Heart right ventricle (tissue), 16 donors: ENCODE measurements around the gene RRP15. TPM values are rescaled to one million over a fixed set of nuclear protein-coding genes. Genes with fewer than 3 reads are reported as not detected.

Experiments
- ATAC-seq, 8 donors: fragments of 200-7000 bp; cut with Tn5 transposase; one replicate each; pipeline ENCODE4 v1.9.1; 2020; ENCODE audit warnings: mild to moderate bottlenecking in 8 of 8, moderate library complexity in 8 of 8, moderate number of reproducible peaks in 1 of 8
- DNase-seq, 2 donors: peaks; one replicate each; pipeline ENCODE4 v3.0.0-alpha.2; 2020
- H3K27ac ChIP-seq, 10 donors: fragments of 200-600 bp; sonication (generic) in 2 of 10; one replicate each; pipeline versions ENCODE4 v1.5.0 to v1.8.0; 2020 to 2022; ENCODE audit warnings: mild to moderate bottlenecking in 3 of 10
- H3K27me3 ChIP-seq, 7 donors: fragments of 200-600 bp; one replicate each; pipeline ENCODE4 v1.8.0; 2021 to 2022; ENCODE audit warnings: mild to moderate bottlenecking in 2 of 7
- H3K36me3 ChIP-seq, 9 donors: fragments of 200-600 bp; sonication (generic) in 1 of 9; one replicate each; pipeline versions ENCODE4 v1.5.0 to v1.8.0; 2020 to 2022; ENCODE audit warnings: mild to moderate bottlenecking in 2 of 9
- H3K4me1 ChIP-seq, 9 donors: fragments of 200-600 bp; sonication (generic) in 1 of 9; one replicate each; pipeline versions ENCODE4 v1.5.0 to v1.8.0; 2020 to 2022; ENCODE audit warnings: mild to moderate bottlenecking in 4 of 9
- H3K4me3 ChIP-seq, 10 donors: fragments of 200-600 bp; sonication (generic) in 2 of 10; one replicate each; pipeline versions ENCODE4 v1.5.0 to v1.8.0; 2020 to 2022; ENCODE audit warnings: mild to moderate bottlenecking in 7 of 10, moderate library complexity in 2 of 10
- H3K9me3 ChIP-seq, 11 donors: fragments of 200-600 bp in 10 of 11; sonication (generic) in 2 of 11; one replicate each; pipeline versions ENCODE4 v1.5.0 to v1.8.0; 2013 to 2022; ENCODE audit warnings: mild to moderate bottlenecking in 2 of 11, control low read depth in 1 of 11, moderate library complexity in 1 of 11
- CTCF ChIP-seq, 9 donors: fragments of 200-600 bp; sonication (generic) in 2 of 9; IDR thresholded peaks; one replicate each; pipeline versions ENCODE4 v1.5.0 to v1.8.0; 2021 to 2022; ENCODE audit warnings: antibody characterized with exemption in 9 of 9, mild to moderate bottlenecking in 5 of 9, moderate library complexity in 1 of 9
- WGBS, 2 donors: extraction: QIAGEN DNeasy Blood & Tissue Kit; methylation state at CpG; one replicate each; pipeline ENCODE4 v1.1.7; 2013; ENCODE audit warnings: inconsistent platforms in 1 of 2; 5-methylcytosine and 5-hydroxymethylcytosine counted together
- intact Hi-C, 10 donors: fragments of 100-400 bp; cut with DNase I; formaldehyde crosslinking; loops; one replicate each; pipeline versions ENCODE4 v1.11.1 to v1.14.2; 2022
- polyA plus RNA-seq, 2 donors: library from polyadenylated mRNA; stranded (reverse); fragments of 200-250 nt; gene quantifications; one replicate each; pipeline ENCODE4 v1.2.3, GENCODE V29; 2013
- total RNA-seq, 10 donors: library from RNA; stranded (reverse); fragmentation: NEBNext Ultra II Directional in 3 of 10; extraction: Animal tissue kit (Norgen Biotek cat#: 25700) in 3 of 10; gene quantifications; one replicate each; pipeline versions ENCODE4 v1.2.1 to v1.2.4, GENCODE V29; 2021 to 2023
- donor health status: Arrhythmogenic right ventricular cardiomyopathy.
- donor health status: ischemic (EF 13 %, LVEDD 7.1; RV severe dilation, severe dysfunction).
- donor health status: healthy with polysubstance abuse.
- donor health status: DM: no; HTN: yes; CAD: no.
- donor health status: DM: no; HTN: no; CAD: no.
- donor health status: ischemic (EF 25% LVEDD 6.9; RV normal size, moderate dysfunction).
- donor health status: ischemic (EF 25% LVEDD 5.7; RV mildly dilated, moderate dysfunction).
- donor health status: healthy.
- donor health status: DM: yes; HTN: yes; CAD: no.
- donor health status: Ischemic cardiomyopathy.
- donor health status: ischemic (EF 35%, LVEDD 5.7; RV mildly dilated, moderate dysfunction).
- donor health status: nonischemic (EF 11% LVEDD 7.7; RV severe dilation, severe dysfunction).
- donor health status: DM: yes; HTN: yes; CAD: no.
- donor health status: PGD.
- donor health status: ischemic (EF 29% LVEDD 5.4; RV normal size, mild dysfunction).
- donor health status: nonischemic (EF 23%, LVEDD 6.1; RV moderate dilation, normal function).

RRP15 gene
- total and polyA plus RNA-seq, 12 donors, result 3.6 to 26.6 (median 21.1) TPM

GRCh38 chr1:218330043-218330623 lies 45.0 kb downstream of the RRP15 start:
- no peak for DNase-seq
- ATAC-seq, result peak in 2 of 8 donors; percentile 37 to 45
- H3K4me1 ChIP-seq, result no peaks in the 10 kb centered on the region
- no peak overlapping the region for H3K4me3 ChIP-seq
- peak; percentile 31 to 86 (median 69) for TF ChIP-seq CTCF (IDR thresholded peaks at IDR 0.05)
- H3K27me3 ChIP-seq, result no peaks in the 10 kb centered on the region
- WGBS, 2 donors, result 24 to 27% methylated on average over 4 of the region's 4 CpGs
- intact Hi-C loops, result loop anchor here in 8 of 10 donors (5.0 to 10.0 kb wide), 12 partner anchors 195 to 1485 kb away; partner anchors contain the start of gene LYPLAL1 (in 1 of the 8)
- no peaks in the 10 kb centered on the region for H3K9me3 ChIP-seq
- H3K27ac ChIP-seq, result no peak overlapping the region
- H3K36me3 ChIP-seq, result peaks cover 0 to 7% (median 0%) of the 10 kb centered on the region in 9 donors

- Histone ChIP-seq H3K4me1 (peaks cover 0 to 5% (median 0%) of the 10 kb centered on the region in 9 donors), H3K27ac (no peak overlapping the region), H3K4me3 (no peak overlapping the region), H3K27me3 (no peaks in the 10 kb centered on the region), H3K36me3 (peaks cover 0 to 7% (median 0%) of the 10 kb centered on the region in 9 donors), H3K9me3 (no peaks in the 10 kb centered on the region)
- no peak for DNase-seq
- TF ChIP-seq CTCF (IDR thresholded peaks at IDR 0.05), result no peak
- intact Hi-C loops, result loop anchor here in 8 of 10 donors (5.0 to 10.0 kb wide), 12 partner anchors 192 to 1482 kb away; partner anchors contain the start of gene LYPLAL1 (in 1 of the 8)
- ATAC-seq, result no peak
Measured at GRCh38 chr1:218332416-218332815, 47.3 kb downstream of the RRP15 start.

GRCh38 chr1:218336328-218336727 lies 51.2 kb downstream of the RRP15 start:
- H3K4me1 ChIP-seq, result peaks cover 0 to 5% (median 0%) of the 10 kb centered on the region in 9 donors
- no peaks in the 10 kb centered on the region for H3K9me3 ChIP-seq
- ATAC-seq (no peak), DNase-seq (no peak)
- no peak overlapping the region for H3K27ac ChIP-seq
- 80 to 84% methylated on average over 2 of the region's 2 CpGs for whole genome bisulfite sequencing, 2 donors
- peaks cover 0 to 7% (median 0%) of the 10 kb centered on the region in 9 donors for H3K36me3 ChIP-seq
- H3K4me3 ChIP-seq, result no peak overlapping the region
- H3K27me3 ChIP-seq, result no peaks in the 10 kb centered on the region
- intact Hi-C loops, result loop anchor here in 9 of 10 donors (5.0 to 10.0 kb wide), 11 partner anchors 186 to 1478 kb away; partner anchors contain the start of gene LYPLAL1 (in 1 of the 9)
- TF ChIP-seq CTCF (IDR thresholded peaks at IDR 0.05), result no peak

GRCh38 chr1:218339267-218339831 lies 54.3 kb downstream of the RRP15 start:
- Histone ChIP-seq H3K27ac (no peak overlapping the region), H3K9me3 (no peaks in the 10 kb centered on the region), H3K36me3 (no peaks in the 10 kb centered on the region), H3K4me1 (peaks cover 0 to 5% (median 0%) of the 10 kb centered on the region in 9 donors), H3K4me3 (no peak overlapping the region), H3K27me3 (no peaks in the 10 kb centered on the region)
- intact Hi-C loops, result loop anchor here in 9 of 10 donors (2.0 to 10.0 kb wide), 13 partner anchors 183 to 1475 kb away; partner anchors contain the start of gene LYPLAL1 (in 1 of the 9)
- WGBS, 2 donors, result 1 to 4% methylated on average over 1 of the region's 1 CpG
- ATAC-seq, result no peak
- DNase-seq, result no peak
- peak; percentile 48 to 90 (median 76) for TF ChIP-seq CTCF (IDR thresholded peaks at IDR 0.05)
